Adrenal gland (tissue), 5 donors: ENCODE data around the gene ATP1B2.

Experiments used
- POLR2A ChIP-seq, 2 donors: fragments of 450-650 bp; IDR thresholded peaks; one replicate each; pipeline ENCODE4 v1.6.1; 2017; ENCODE audit warnings: antibody characterized with exemption in 2 of 2, mild to moderate bottlenecking in 2 of 2, moderate library complexity in 1 of 2
- TF ChIP-seq, protein P1 (sequence below), 6 experiments: fragments of 450-650 bp in 4 of 6; fragments of 200-600 bp in 2 of 6; sonication (generic) in 1 of 6; IDR thresholded peaks; 1 replicate in 5 of 6; 2 replicates in 1 of 6; pipeline versions ENCODE4 v1.5.1 to v1.8.0; 2016 to 2021; ENCODE audit warnings: antibody characterized with exemption in 6 of 6, mild to moderate bottlenecking in 2 of 6, moderate library complexity in 1 of 6
- donor health status: DM: no; HTN: no; CAD: no.

DNA sequence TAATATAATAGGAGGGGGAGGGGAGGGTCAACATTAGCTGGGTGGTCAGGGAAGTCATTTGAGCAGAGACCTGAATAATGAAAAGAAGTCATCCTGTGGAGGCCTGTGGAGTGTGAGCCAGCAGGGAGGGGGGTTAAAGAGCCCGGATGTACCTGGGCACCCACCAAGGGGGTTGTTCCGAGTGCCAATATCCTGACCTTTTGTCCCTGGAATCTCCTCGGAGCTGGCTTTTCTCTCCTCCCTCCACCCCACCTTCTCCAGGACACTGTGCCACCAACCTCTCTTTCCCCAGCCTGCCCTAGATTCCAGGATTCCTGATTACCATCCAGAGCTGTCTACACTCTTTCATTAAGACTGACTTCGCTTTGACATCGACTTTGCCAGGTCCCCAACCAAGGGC, 14.6 kb upstream of the ATP1B2 start:
- no peak for TF ChIP-seq POLR2A (IDR thresholded peaks at IDR 0.05)
- TF ChIP-seq, protein P1, sequence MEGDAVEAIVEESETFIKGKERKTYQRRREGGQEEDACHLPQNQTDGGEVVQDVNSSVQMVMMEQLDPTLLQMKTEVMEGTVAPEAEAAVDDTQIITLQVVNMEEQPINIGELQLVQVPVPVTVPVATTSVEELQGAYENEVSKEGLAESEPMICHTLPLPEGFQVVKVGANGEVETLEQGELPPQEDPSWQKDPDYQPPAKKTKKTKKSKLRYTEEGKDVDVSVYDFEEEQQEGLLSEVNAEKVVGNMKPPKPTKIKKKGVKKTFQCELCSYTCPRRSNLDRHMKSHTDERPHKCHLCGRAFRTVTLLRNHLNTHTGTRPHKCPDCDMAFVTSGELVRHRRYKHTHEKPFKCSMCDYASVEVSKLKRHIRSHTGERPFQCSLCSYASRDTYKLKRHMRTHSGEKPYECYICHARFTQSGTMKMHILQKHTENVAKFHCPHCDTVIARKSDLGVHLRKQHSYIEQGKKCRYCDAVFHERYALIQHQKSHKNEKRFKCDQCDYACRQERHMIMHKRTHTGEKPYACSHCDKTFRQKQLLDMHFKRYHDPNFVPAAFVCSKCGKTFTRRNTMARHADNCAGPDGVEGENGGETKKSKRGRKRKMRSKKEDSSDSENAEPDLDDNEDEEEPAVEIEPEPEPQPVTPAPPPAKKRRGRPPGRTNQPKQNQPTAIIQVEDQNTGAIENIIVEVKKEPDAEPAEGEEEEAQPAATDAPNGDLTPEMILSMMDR (IDR thresholded peaks at IDR 0.05) = no peak
